ENCODE results near the gene NEMP1.

The NEMP1 gene

DNA sequence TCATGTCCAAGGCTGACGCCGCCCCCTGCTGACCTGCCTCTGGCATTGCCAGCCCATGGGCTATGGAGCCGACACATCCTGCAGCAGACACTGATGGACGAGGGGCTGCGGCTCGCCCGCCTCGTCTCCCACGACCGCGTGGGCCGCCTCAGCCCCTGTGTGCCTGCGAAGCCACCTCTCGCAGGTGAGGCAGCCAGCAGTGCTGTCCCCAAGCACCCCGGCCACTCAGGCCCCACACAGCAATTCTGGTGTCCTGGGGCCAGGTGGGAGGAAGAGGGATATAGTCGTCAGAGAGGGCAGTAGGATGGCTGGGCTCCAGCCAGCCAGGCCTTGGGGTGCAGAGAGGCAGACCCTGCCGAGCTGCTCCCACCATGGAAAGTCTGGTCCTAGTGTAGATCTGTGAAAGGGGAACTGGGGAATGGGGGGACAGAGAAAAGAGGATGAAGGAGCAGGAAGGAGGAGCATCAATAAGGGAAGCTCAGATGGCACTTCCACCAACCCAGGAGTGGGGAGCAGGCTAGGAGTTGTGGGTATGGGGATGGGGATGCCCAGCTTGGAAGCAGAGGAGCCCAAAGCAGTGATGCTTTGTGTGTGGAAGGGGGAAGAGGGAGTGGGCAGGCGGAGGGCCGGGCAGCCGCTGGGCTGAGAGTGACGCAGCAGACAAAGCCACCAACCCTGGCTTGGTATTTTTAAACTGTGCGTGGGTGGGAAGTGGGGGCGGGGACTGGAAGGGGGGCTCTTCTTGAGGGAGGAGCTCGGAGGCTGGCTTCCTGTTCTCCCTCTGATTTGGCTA is 15.0 kb upstream of the NEMP1 start:
- H3K4me3 ChIP-seq = peak overlapping the region; percentile 37
- DNase-seq (ENCODE audit: low spot score) = peak; percentile 88
- TF ChIP-seq, protein P1, sequence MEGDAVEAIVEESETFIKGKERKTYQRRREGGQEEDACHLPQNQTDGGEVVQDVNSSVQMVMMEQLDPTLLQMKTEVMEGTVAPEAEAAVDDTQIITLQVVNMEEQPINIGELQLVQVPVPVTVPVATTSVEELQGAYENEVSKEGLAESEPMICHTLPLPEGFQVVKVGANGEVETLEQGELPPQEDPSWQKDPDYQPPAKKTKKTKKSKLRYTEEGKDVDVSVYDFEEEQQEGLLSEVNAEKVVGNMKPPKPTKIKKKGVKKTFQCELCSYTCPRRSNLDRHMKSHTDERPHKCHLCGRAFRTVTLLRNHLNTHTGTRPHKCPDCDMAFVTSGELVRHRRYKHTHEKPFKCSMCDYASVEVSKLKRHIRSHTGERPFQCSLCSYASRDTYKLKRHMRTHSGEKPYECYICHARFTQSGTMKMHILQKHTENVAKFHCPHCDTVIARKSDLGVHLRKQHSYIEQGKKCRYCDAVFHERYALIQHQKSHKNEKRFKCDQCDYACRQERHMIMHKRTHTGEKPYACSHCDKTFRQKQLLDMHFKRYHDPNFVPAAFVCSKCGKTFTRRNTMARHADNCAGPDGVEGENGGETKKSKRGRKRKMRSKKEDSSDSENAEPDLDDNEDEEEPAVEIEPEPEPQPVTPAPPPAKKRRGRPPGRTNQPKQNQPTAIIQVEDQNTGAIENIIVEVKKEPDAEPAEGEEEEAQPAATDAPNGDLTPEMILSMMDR (IDR thresholded peaks at IDR 0.05) = no peak
- peak overlapping the region; percentile 68 to 98 for H3K27ac ChIP-seq

DNA sequence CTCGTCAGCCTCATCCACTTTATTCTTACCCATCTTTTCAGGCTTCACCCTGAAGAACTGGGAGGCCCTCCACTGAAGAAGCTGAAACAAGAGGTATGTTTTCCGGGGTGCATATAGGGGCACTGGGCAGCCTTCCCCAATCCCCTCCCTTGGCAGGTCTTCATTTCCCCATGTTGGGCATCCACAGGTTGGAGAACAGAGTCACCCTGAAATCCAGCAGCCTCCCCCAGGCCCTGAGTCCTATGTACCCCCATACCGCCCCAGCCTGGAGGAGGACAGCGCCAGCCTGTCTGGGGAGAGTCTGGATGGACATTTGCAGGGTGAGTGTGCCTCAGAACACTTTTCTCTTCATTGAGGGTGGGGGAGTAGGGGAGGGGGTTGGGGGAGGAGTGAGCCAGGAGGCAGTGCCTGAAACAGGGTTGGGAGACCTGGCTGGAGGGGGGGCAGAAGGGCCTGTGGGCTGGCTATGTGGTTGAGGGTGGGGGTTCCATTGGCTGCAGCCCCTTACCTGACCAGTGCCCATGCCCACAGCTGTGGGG is 14.4 kb upstream of the NEMP1 start:
- Histone ChIP-seq H3K27ac (peak overlapping the region; percentile 57 to 98), H3K4me3 (peak overlapping the region; percentile 37)
- TF ChIP-seq, protein P1 (IDR thresholded peaks at IDR 0.05) = no peak
- no peak for DNase-seq (ENCODE audit: low spot score)

DNA sequence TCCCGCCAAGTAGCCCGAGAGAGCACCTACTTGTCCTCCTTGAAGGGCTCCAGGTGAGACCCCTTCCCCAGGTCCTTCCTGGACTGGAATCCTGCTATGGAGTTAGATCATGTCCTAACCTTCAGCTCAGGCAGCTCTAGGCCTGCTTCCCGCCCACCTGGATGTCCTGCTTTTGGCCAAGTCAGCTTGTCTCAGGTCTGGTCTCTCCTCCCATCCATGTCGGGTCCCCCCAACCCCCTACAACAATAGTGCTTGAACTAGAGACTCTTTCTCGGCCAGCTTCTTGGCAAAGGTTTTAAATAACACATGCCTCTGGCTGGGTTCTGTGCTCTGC is 13.9 kb upstream of the NEMP1 start:
- H3K27ac ChIP-seq = peak overlapping the region in 1 of 2 donors; percentile 98
- TF ChIP-seq, protein P1 (IDR thresholded peaks at IDR 0.05) = no peak
- DNase-seq (ENCODE audit: low spot score) = no peak
- H3K4me3 ChIP-seq = peak overlapping the region; percentile 97

DNA sequence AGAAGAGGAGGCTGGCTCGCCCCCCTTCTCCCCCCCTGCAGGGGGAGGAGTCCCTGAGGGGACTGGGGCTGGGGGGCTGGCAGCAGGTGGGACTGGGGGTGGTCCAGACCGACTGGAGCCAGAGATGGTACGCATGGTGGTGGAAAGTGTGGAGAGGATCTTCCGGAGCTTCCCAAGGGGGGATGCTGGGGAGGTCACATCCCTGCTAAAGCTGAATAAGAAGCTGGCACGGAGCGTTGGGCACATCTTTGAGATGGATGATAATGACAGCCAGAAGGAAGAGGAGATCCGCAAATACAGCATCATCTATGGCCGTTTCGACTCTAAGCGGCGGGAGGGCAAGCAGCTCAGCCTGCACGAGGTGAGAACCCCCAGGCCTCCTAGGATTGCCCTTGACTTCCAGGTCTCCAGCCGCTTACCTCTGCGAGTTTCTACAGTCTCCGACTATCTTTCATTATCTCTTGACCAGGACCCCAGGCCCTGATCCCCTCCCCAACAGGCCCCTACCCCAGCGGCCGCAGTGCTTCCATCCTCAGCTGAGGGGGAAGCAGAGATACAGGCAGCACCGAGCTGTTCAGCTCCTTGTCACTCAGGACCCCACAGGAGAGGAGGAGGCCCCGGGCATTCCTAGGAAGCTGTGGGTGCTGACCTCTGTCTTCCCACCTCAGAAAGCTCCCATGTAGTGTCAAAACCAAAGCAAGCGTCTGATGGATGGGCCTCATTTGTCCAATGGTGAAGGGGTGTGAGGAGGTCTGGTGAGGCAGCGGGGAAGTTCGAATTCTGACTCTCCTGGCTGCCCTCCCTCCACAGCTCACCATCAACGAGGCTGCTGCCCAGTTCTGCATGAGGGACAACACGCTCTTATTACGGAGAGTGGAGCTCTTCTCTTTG is 13.3 kb upstream of the NEMP1 start:
- DNase-seq (ENCODE audit: low spot score) = no peak
- H3K4me3 ChIP-seq = peak overlapping the region; percentile 97
- H3K27ac ChIP-seq = peak overlapping the region in 1 of 2 donors; percentile 98
- TF ChIP-seq, protein P1 (IDR thresholded peaks at IDR 0.05) = no peak

DNA sequence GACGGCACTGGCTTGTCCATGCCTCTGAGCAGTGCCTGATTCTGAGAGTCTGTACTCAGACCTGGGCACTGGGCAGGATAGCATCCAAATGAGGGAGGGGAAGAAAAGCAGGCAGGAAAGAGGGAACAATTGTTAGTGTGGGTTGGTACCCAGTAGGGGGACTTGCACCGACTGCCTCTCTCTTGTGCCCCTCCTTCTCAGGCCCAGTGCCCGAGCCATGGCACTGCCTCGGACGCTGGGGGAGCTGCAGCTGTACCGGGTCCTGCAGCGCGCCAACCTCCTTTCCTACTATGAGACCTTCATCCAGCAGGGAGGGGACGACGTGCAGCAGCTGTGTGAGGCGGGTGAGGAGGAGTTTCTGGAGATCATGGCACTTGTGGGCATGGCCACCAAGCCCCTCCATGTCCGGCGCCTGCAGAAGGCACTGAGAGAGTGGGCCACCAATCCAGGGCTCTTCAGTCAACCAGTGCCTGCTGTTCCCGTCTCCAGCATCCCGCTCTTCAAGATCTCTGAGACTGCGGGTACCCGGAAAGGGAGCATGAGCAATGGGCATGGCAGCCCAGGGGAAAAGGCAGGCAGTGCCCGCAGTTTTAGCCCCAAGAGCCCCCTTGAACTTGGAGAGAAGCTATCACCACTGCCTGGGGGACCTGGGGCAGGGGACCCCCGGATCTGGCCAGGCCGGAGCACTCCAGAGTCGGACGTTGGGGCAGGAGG is 12.5 kb upstream of the NEMP1 start:
- DNase-seq (ENCODE audit: low spot score) = no peak
- Histone ChIP-seq H3K4me3 (peak overlapping the region; percentile 97), H3K27ac (peak overlapping the region; percentile 98 to 99)
- TF ChIP-seq, protein P1 (IDR thresholded peaks at IDR 0.05) = no peak

DNA sequence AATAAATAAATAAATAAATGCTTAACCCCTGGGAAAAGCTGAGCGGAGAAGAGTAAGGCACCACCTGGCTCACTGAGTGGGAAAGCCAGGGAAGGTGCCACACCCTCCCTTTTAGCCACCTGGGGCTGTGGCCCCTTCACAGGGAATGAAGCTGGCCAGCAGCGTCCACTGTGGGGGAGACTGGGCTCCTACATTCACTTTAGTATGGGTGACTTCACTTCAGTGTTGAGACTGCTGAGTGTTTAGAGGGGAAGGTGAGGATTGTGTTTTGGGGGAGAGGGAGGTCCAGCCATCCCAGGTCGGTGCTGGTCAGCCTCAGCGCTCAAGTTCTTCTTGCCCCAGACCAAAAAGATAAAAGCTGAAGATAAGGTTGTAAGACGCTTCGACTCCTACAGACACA is 11.9 kb upstream of the NEMP1 start:
- Histone ChIP-seq H3K27ac (peak overlapping the region; percentile 98 to 99), H3K4me3 (peak overlapping the region; percentile 97)
- TF ChIP-seq, protein P1 (IDR thresholded peaks at IDR 0.05) = no peak
- DNase-seq (ENCODE audit: low spot score) = no peak
